Dedifferentiated amniotic fluid mesenchymal stem cell (primary cell): Measurements from ENCODE around the gene CDC42.

Experiments
- DNase-seq: peaks from one replicate; pipeline ENCODE4 v3.0.0-alpha.2; 2016; ENCODE audit errors: extremely low spot score

CDC42 gene

DNA sequence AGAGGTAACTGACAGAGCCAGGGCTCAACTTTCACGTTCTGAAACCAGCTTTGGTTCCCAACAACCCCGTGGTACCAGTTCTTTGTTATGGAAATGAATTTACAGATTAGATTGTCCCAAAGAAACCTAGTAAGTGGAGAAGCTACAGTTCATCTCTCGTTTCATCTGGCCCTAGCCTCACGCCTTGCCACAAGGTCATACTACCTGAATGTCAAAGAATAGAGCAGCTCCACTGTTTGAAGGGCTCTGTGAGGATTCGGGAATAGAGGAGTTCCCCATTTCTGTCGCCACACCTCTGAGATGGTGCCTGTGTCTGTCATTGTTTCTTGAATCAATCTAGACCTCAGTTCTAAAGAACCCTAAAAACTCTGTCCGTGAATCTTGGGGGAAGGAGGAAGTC is 15.0 kb upstream of the CDC42 start:
- no peak for DNase-seq

DNA sequence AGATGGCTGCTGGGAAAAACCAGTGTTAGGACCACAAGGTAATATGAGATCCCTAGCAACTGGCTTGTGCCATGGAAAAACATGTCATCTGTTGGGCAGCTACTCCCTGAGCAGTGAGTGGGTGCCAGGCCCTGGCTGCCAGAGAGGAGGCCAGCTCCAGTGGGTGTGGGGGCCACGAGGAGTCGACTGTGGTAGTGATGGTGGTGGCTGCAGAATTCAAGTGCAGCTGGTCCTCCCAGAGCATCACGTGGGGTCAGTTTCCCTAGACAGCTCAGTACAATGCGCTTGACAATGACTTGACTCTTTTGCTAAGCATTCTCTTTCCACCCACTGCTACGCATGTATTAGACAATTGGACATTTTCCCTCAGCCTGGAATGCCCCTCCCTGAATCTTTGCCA is 14.5 kb upstream of the CDC42 start:
- no peak for DNase-seq

DNA sequence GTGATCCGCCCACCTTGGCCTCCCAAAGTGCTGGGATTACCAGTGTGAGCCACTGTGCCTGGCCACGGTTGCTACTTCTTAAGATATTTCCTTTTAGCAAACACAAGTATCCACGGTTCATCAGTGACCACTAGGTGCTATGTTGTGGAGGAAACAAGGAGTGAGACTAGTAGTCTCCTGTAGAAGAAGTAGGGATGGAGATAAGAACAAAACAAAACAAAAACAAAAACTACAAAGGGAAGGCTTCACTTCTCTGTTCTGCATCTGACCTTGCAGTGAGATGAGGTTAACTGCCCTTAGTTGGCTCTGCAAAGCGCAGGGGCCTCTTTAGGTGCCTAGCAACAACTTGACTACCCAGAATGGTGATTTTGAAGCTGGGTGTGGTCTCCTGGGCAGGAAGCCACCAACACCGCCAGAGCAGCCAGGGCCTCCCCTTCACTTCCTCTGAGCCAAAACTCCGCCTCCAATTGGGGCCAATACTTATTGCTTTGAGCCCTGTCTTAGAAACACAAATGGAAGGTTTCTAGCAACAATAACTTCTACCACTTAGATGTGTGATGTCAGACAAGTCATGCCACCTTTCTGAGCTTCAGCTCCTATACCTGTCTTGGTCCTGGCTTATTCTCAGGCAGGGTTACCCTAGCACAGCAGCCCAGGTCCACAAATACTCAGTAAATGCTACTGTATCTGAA is 12.8 kb upstream of the CDC42 start:
- peak; percentile 39 for DNase-seq

DNA sequence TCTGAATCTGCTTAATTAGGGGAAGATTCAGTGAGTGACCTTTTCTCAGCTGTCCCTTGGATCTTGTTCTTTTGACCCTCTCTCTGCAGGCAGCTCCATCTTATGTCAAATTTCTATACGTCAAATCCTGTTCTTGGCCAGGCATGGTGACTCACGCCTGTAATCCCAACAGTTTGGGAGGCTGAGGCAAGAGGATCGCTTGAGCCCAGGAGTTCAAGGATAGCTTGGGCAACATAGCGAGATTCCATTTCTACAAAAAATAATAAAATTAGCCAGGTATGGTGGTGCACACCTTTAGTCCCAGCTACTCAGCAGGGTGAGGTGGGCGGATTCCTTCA is 12.3 kb upstream of the CDC42 start:
- no peak for DNase-seq

DNA sequence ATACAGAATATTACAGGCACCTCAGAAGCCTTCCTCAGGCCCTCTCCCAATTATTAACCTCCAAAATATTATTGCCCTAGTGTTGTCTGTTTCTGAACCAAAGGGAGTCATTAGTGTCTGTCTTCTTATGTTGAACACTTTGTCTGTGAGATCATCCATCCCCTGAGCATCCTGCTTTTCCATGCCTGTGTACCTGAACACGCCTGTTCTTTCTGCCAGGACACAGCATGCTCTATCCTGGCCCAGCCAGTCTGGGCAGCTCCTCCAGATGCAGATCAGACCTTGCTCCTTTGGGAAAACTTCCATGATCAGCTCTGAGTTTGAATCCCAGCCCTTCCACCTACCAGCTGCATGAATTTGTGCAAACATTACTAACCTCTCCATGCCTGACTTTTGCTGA is 11.0 kb upstream of the CDC42 start:
- DNase-seq = no peak

DNA sequence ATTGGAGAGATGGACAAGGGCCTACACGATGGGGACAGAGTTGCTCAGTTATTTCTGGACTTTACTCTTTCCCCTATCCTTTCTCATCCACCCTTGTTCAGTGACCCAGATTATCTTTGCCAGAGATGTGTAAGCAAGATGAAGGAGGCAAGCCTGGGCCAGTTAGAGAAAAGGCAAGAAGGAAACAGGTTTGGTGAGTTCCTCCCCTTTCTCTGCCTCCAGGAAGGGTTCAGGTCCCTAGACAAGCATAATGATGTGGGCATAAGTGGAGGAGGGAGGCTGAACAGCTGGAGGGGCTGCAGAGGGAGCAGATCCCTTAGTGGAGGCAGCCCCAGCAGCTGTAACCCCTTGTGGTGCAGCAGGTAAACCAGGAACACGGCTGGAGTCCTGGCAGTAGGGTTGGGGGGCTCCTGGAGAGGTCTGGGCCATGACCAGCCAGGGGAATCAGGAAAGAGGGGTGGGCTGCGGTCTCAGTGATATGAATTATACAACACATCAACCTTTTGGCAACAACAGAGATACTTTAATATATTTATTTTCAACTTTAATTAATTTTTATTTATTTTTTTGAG is 9.2 kb upstream of the CDC42 start:
- no peak for DNase-seq

DNA sequence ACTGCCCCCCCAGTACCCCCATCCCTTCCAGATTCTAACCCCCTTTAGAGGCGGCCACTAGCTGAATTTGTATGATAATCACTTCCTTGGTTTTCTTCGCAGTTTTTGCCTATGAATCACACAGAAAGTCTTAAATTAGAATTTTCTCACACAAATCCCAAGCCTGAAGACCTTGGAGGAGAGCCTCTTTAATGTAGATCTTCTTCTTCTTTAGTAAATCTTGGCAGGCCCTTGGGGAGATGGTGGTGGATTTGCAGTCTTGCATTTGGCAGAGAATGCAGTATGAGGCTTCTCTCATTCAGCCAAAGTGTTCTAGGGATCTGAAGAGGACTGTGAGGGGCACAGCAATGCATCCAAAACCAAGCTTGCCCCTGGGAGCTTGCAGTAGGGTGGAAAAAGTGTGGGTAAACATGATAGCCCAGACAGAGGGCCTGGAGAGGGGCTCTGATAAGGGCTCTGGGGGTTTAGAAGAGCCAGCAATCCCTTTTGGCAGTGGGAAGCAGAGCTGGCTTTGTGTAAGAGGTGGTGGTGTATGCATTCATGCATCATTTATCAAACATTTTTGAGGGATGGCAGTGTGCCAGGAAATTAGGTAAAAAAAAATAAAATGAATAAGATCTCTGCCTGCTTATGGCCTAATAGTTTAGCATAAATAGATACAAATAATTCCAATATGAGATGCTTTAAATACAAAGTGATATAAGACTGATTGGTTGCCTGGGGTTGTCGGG is 7.7 kb upstream of the CDC42 start:
- peak; percentile 37 for DNase-seq

DNA sequence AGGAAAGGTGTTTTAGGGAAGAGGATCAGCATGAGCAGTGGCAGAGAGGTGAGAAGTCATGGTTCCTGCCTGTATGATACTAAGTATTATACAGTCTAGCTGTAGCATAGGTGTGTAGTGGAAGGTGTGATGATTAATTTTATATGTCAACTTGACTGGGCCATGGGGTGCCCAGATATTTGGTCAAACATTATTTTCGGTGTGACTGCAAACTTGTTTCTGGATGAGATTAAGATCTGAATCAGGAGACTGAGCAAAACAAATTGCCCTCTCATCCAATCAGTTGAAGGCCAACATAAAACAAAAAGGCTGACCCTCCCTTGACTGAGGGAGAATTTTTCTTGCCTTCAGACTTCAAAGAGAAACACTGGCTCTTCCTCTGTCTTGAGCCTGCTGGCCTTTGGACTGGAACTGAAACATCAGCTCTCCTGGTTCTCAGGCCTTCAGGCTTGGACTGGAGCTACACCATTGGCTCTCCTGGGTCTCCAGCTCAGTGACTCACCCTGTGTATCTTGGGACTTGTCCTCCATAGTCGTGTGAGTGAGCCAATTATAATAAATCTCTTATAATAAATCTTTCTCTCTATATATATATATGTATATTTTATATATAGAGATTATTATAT is 6.8 kb upstream of the CDC42 start:
- DNase-seq = no peak

DNA sequence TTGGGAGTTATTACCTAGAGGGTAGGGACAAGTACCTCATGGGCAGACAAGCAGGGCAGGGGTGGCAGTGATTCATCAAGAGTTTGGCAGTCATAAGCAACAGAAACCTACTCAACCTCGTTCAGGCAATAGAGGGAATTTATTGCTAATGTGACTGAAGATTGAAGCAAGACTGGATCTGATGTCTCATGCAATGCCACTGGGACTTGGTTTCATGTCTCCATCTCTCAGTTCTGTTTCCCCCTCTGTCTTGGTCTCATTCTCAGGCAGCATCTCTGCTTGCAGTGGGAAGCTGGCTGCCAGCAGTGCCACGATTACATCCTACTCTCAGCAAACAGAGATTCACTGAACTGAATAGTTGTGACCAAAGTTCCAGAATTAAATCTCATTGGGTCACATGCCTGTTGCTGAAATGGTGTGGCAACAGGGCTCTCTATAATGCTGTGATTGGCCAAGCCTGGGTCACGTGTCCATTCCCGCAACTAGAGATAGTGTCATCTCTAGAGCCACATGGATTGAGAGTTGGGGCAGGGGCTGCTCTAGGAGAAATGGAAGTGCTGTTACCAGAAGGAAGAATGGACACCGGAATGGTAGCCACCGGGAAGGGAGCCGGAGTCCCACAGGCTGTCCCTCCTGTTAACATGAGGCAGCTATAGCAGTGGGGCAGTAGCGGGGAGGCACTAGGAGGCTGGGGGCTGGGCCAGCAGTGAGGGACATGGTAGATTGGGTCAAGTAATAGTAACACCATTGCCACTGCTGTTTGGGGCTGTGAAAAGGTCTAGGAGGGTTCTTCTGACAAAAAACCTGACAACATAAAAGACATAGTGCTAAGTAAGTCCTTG is 3.9 kb upstream of the CDC42 start:
- DNase-seq = no peak

DNA sequence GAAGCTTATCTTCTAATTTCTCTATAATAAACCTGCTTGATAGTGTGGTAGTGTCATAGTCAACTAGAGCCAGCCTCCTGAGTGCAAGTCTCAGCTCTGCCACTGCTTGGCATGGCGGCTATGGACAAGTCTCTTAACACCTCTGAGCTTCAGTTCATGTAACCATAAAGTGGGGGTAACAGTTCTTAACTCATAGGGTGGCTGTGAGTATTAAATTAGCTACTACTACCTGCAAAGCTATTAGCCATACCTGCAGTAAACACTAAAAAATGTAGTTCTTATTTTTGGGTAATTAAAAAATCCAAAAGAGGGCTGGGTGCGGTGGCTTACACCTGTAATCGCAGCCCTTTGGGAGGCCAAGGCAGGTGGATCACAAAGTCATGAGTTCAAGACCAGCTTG is 2.2 kb upstream of the CDC42 start:
- DNase-seq = no peak

DNA sequence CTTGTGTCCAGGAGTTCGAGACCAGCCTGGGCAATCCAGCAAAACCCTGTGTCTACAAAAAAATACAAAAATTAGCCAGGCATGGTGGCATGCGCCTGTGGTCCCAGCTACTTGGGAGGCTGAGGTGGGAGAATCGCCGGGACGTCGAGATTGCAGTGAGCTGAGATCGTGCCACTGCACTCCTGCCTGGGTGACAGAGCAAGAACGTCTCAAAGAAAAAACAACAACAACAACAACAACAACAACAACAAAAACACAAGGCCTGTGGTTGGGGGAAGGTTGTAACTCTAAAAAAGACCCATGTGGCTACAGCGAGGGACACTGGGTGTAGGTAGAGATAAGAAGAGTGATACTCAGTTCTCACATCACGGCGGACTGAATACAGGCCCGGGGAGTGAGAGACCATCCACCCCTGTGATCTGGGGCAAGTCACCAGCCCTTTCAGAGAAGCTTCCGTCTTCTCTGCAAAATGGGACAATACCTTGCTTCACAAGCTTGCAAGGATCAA is 848 bp upstream of the CDC42 start:
- no peak for DNase-seq

DNA sequence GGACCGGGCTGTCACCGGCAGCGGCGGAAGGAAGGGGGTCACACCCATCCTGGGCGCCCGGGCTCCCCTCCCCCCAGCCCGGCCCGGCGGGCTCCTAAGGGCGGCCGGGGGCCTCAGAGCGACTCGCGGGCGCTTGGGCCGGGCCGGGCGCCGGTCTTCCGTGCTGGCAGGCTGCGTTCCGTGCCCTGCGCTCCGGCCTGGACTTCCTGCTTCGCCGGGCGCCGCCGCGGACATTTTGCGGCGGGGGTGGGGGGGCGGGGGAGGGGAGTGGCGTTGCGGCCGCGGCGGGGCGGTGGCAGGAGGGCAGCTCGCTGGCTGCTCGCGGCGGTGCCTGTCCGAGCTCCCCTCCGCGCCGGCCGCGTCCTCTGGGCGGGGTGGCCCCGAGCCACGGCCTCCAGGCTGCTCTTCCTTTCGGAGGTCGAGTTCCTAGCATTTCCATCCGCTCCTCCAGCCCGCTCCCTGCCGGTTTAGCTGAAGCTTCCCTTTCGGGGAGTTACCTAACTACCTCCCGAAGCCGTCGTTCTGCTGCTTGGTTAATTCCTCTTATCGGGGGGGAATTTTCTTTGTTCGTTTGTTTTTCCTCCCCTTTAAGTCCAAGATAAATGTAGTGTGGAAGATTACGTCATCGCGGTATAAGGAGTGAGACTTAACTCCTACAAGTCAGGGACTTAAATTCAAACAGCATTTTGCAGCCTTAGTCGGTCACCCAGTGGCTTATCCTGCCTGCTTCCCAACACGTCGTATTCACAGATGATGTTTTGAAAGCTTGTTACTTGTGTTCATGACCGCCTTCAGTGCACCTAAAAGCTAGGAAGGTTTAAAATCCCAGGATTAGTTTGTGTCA is 730 bp downstream of the CDC42 start:
- peak; percentile 37 for DNase-seq

DNA sequence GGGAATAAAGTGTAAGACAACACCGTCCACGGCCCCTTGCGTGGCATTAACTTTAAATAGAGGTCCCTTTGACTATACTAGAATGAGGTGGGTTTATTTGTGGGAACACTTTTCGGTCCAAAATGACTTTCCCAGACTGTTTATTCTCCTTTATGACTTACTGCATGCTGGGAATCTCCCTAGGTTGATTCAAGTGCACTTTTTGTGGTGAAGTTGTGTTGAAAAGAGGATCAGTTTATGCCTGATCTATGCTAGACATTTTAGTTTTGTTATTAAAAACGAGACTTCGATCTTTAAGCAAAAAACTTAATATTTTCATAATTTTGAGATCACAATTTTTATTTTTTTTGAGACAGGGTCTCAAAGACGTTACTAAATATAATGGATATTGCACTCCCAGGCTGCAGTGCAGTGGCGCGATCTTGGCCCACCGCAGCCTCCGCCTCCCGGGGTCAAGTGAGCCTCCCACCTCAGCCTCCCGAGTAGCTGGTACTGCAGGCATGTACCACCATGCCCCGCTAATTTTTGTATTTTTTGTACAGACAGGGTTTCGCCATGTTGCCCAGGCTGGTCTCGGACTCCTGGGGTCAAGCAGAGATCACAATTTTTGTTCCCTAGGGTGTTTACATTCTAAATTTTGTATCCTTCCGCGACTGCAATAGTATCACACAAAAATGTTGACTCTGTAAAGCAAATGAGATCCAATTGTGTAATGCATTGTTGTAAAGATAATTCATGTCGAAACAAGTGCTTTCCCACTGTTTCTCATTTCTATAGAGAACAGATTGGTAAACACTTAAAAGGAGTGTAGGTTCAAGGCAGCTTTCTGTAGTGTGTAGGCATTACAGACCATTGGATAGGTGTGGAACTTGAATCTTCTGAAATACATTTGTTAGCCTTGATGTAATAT is 1.6 kb downstream of the CDC42 start:
- DNase-seq = no peak

DNA sequence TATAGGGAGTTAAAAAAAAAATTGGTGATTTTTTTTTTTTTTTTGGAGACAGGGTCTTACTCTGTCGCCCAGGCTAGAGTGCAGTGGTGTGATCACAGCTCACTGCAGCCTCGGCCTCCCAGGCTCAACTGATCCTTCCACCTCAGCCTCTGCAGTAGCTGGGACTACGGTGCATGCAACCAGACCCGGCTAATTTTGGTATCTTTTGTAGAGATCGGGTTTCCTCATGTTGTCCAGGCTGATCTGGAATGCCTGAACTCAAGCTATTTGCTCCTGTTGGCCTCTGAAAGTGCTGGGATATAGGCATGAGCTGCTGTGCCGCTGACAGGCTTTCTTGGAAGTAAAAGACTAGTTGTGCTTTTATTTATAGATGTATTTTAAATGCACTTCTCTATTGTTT is 3.0 kb downstream of the CDC42 start:
- DNase-seq = no peak

DNA sequence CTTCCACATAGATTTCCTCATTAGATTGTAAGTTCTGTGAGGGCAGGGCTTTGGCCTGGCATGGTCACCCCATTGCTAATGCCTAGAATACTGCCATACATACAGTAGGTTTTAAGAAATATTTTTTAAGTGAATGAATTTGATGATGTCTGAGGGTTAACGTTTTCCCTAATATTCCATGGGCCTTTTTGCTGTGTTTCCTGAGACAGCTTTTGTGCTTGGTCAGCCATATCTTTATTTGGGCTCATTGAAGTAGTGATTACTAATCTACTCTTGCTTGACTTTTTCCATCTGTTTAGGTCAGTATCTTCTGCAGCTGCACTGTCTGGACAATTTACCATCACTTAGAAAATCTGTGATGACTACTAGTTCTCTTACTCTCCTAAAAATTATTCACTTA is 3.5 kb downstream of the CDC42 start:
- DNase-seq = no peak

DNA sequence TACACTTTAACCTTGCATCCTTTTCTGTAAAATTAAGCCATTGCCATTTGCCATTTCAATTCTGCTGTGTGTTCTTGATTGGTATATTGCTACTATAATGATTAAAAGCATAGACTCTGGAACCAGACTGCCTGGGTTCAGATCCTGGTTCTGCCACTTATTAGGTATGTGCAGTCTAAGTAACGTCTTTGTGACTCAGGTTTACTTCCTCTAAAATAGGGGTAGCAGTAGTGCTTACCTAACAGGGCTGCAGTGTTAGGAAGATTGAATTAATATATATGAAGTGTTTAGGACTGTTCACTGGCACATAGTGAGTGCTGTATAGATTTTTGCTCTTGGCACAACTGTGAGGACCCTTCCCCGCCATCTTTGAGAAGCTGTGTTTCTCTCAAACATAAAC is 4.4 kb downstream of the CDC42 start:
- no peak for DNase-seq

DNA sequence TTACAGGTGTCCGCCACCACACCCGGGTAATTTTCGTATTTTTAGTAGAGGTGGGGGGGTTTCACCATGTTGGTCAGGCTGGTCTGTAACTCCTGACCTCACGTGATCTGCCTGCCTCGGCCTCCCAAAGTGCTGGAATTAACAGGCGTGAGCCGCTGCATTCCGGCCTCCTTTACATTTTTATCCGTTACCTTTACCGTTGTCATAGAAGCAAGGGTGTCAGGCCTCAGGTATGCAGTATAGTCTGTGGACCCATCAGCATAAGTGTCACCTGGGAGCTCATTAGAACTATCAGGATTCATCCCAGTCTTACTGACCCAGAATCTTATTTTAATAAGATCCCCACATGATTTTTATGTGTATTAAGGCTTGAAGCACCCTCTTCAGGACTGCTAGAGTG is 5.4 kb downstream of the CDC42 start:
- DNase-seq = no peak

DNA sequence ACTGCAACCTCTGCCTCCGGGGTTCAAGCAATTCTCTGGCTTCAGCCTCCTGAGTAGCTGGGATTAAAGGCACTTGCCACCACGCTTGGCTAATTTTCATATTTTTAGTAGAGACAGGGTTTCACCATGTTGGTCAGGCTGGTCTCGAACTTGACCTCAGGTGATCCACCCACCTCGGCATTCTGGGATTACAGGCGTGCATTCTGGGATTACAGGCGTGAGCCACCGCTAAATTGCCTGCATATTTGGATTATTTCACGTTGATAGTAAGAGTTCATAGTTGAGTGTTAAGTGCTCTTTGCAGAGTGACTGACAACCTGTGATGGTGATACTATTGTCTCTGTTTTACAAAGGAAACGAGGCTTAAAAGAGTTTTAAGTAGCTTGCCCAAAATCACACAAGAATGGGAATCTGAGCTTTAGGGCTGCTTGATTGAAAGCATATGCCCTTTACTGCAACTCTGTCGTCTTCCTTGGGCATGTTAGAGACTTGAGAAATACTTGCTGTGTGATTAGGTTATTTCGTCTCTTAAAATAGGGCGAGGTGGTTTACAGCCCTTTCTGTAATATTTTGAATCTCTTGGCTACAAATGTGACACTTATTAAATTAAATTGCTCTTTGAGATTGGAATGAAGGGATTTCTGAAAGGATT is 12.4 kb downstream of the CDC42 start:
- no peak for DNase-seq

DNA sequence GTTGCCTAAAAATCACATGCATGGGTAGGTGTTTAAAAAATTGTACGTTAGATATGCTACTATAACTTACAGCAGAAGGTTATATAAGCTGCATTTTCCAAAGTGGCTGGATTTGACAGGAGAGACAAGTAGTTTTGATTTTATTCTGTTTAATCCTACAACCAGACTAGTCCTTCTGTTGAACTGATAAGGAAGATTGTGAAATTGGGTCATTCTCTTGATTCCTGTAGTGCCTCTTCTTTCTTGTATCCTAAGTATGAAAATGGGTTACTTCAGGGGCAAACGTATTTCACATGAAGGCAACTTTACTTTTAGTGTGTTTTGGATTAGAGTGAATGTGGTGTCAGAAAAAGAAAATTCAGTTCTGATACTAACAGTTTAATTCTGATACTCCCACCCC is 19.0 kb downstream of the CDC42 start:
- DNase-seq = no peak
